Measurements from ENCODE around the gene KLHL10. TPM values are rescaled to one million over a fixed set of nuclear protein-coding genes. Genes with fewer than 3 reads are reported as not detected.

Gene KLHL10
- total RNA-seq, 1 donor from 2014 or later, result not detected

- no peak overlapping the region for H3K27ac Mint-ChIP-seq
- no peak overlapping the region for H3K4me3 Mint-ChIP-seq
- intact Hi-C loops (cut with micrococcal nuclease), result no loop called here
- peaks cover 1% of the 10 kb centered on the region for H3K36me3 Mint-ChIP-seq (ENCODE audit: low read depth)
- H3K4me1 Mint-ChIP-seq, result peaks cover 6% of the 10 kb centered on the region
- no peak for DNase-seq
- H3K27me3 Mint-ChIP-seq, result peaks cover 7% of the 10 kb centered on the region
- H3K9me3 Mint-ChIP-seq, result no peaks in the 10 kb centered on the region
Observed at GRCh38 chr17:41806685-41807445, 30.8 kb upstream of the KLHL10 start.

- intact Hi-C loops (cut with micrococcal nuclease), result no loop called here
- no peak for DNase-seq
- H3K36me3 Mint-ChIP-seq (ENCODE audit: low read depth), result peaks cover 1% of the 10 kb centered on the region
- no peaks in the 10 kb centered on the region for H3K9me3 Mint-ChIP-seq
- H3K27ac Mint-ChIP-seq, result no peak overlapping the region
- H3K4me1 Mint-ChIP-seq, result peaks cover 12% of the 10 kb centered on the region
- peaks cover 21% of the 10 kb centered on the region for H3K27me3 Mint-ChIP-seq
- H3K4me3 Mint-ChIP-seq, result peak overlapping the region; percentile 91
Observed at GRCh38 chr17:41810659-41811548, 26.7 kb upstream of the KLHL10 start.

- DNase-seq, result peak; percentile 93
Observed at GRCh38 chr17:41811549-41812380, 25.9 kb upstream of the KLHL10 start, which contains the start of gene P3H4. P3H4 (minus strand) TSS chr17:41811949; CDS start chr17:41811915, 34 bp downstream.

GRCh38 chr17:41812381-41813151 lies 25.1 kb upstream of the KLHL10 start, which contains the start of gene FKBP10:
FKBP10 (plus strand) TSS chr17:41813004; CDS start chr17:41813035, 31 bp downstream.
- DNase-seq, result peak; percentile 79
- Mint-ChIP-seq H3K27me3 (peaks cover 21% of the 10 kb centered on the region), H3K36me3 (ENCODE audit: low read depth) (peaks cover 1% of the 10 kb centered on the region), H3K4me1 (peaks cover 12% of the 10 kb centered on the region), H3K27ac (peak within 1 kb of the TSS; percentile 78), H3K4me3 (peak within 1 kb of the TSS; percentile 91), H3K9me3 (no peaks in the 10 kb centered on the region)
- intact Hi-C loops (cut with micrococcal nuclease), result loop anchor here (1.0 kb wide), 1 partner anchor 53 kb away; the partner anchor contains the start of gene KLHL11

More at GRCh38 chr17:41811549-41812380, 25.9 kb upstream of the KLHL10 start, which contains the start of gene P3H4:
- Mint-ChIP-seq H3K27me3 (peaks cover 21% of the 10 kb centered on the region), H3K4me3 (peak within 1 kb of the TSS; percentile 91), H3K9me3 (no peaks in the 10 kb centered on the region), H3K36me3 (ENCODE audit: low read depth) (peaks cover 1% of the 10 kb centered on the region), H3K27ac (peak within 1 kb of the TSS; percentile 78), H3K4me1 (peaks cover 12% of the 10 kb centered on the region)
- intact Hi-C loops (cut with micrococcal nuclease), result loop anchor here (1.0 kb wide), 1 partner anchor 54 kb away; the partner anchor contains the start of gene KLHL11

GRCh38 chr17:41813152-41813680 lies 24.4 kb upstream of the KLHL10 start:
- no peak for DNase-seq
- Mint-ChIP-seq H3K27me3 (peaks cover 21% of the 10 kb centered on the region), H3K9me3 (no peaks in the 10 kb centered on the region), H3K4me1 (peaks cover 12% of the 10 kb centered on the region), H3K36me3 (ENCODE audit: low read depth) (peaks cover 1% of the 10 kb centered on the region), H3K27ac (no peak overlapping the region), H3K4me3 (peak overlapping the region; percentile 56)
- intact Hi-C loops (cut with micrococcal nuclease), result no loop called here

GRCh38 chr17:41813699-41814124 lies 23.9 kb upstream of the KLHL10 start:
- intact Hi-C loops (cut with micrococcal nuclease), result no loop called here

GRCh38 chr17:41814195-41814594 lies 23.4 kb upstream of the KLHL10 start:
- no peak for DNase-seq
- peaks cover 12% of the 10 kb centered on the region for H3K4me1 Mint-ChIP-seq
- H3K36me3 Mint-ChIP-seq (ENCODE audit: low read depth), result peaks cover 1% of the 10 kb centered on the region
- H3K27me3 Mint-ChIP-seq, result peaks cover 21% of the 10 kb centered on the region
- H3K9me3 Mint-ChIP-seq, result no peaks in the 10 kb centered on the region
- no peak overlapping the region for H3K4me3 Mint-ChIP-seq
- intact Hi-C loops (cut with micrococcal nuclease), result no loop called here
- H3K27ac Mint-ChIP-seq, result no peak overlapping the region

More at GRCh38 chr17:41813699-41814124, 23.9 kb upstream of the KLHL10 start:
- Mint-ChIP-seq H3K9me3 (no peaks in the 10 kb centered on the region), H3K27me3 (peaks cover 21% of the 10 kb centered on the region), H3K36me3 (ENCODE audit: low read depth) (peaks cover 1% of the 10 kb centered on the region), H3K4me1 (peaks cover 12% of the 10 kb centered on the region), H3K4me3 (peak overlapping the region; percentile 56), H3K27ac (no peak overlapping the region)
- DNase-seq, result no peak

- peaks cover 6% of the 10 kb centered on the region for H3K4me1 Mint-ChIP-seq
- no peak overlapping the region for H3K4me3 Mint-ChIP-seq
- no peak for DNase-seq
- H3K36me3 Mint-ChIP-seq (ENCODE audit: low read depth), result no peaks in the 10 kb centered on the region
- peaks cover 14% of the 10 kb centered on the region for H3K27me3 Mint-ChIP-seq
- intact Hi-C loops (cut with micrococcal nuclease), result no loop called here
- no peak overlapping the region for H3K27ac Mint-ChIP-seq
- H3K9me3 Mint-ChIP-seq, result no peaks in the 10 kb centered on the region
Observed at GRCh38 chr17:41816637-41817320, 20.8 kb upstream of the KLHL10 start.

GRCh38 chr17:41818024-41818423 lies 19.6 kb upstream of the KLHL10 start:
- intact Hi-C loops (cut with micrococcal nuclease), result no loop called here
- Mint-ChIP-seq H3K27me3 (peaks cover 6% of the 10 kb centered on the region), H3K36me3 (ENCODE audit: low read depth) (no peaks in the 10 kb centered on the region)

GRCh38 chr17:41821776-41822175 lies 15.8 kb upstream of the KLHL10 start:
- Mint-ChIP-seq H3K4me1 (no peaks in the 10 kb centered on the region), H3K9me3 (no peaks in the 10 kb centered on the region), H3K27me3 (no peaks in the 10 kb centered on the region), H3K27ac (no peak overlapping the region), H3K36me3 (ENCODE audit: low read depth) (peaks cover 2% of the 10 kb centered on the region), H3K4me3 (no peak overlapping the region)
- intact Hi-C loops (cut with micrococcal nuclease), result no loop called here
- DNase-seq, result no peak

More at GRCh38 chr17:41818024-41818423, 19.6 kb upstream of the KLHL10 start:
- Mint-ChIP-seq H3K4me1 (no peaks in the 10 kb centered on the region), H3K27ac (no peak overlapping the region), H3K9me3 (no peaks in the 10 kb centered on the region), H3K4me3 (no peak overlapping the region)
- no peak for DNase-seq

- no peaks in the 10 kb centered on the region for H3K9me3 Mint-ChIP-seq
- intact Hi-C loops (cut with micrococcal nuclease), result no loop called here
Observed at GRCh38 chr17:41822216-41823140, 15.1 kb upstream of the KLHL10 start.

More at GRCh38 chr17:41822216-41823140, 15.1 kb upstream of the KLHL10 start:
- Mint-ChIP-seq H3K27ac (no peak overlapping the region), H3K4me1 (no peaks in the 10 kb centered on the region), H3K36me3 (ENCODE audit: low read depth) (peaks cover 4% of the 10 kb centered on the region), H3K27me3 (no peaks in the 10 kb centered on the region), H3K4me3 (no peak overlapping the region)
- no peak for DNase-seq

Data from activated CD4-positive, alpha-beta T cell treated with anti-CD3 and anti-CD28 coated beads, Interleukin-2, amount 10 ng/mL, durations not matched to agents 24 days and 14 days (primary cell).